NCI-H446 treated with DMSO at 0.1 percent for 48 hours (cell line): ENCODE results near the gene RAB13.

Experiments
- DNase-seq: peaks from one replicate; lab custom pipeline; 2025; lab: John Stamatoyannopoulos, UW

The RAB13 gene

DNA sequence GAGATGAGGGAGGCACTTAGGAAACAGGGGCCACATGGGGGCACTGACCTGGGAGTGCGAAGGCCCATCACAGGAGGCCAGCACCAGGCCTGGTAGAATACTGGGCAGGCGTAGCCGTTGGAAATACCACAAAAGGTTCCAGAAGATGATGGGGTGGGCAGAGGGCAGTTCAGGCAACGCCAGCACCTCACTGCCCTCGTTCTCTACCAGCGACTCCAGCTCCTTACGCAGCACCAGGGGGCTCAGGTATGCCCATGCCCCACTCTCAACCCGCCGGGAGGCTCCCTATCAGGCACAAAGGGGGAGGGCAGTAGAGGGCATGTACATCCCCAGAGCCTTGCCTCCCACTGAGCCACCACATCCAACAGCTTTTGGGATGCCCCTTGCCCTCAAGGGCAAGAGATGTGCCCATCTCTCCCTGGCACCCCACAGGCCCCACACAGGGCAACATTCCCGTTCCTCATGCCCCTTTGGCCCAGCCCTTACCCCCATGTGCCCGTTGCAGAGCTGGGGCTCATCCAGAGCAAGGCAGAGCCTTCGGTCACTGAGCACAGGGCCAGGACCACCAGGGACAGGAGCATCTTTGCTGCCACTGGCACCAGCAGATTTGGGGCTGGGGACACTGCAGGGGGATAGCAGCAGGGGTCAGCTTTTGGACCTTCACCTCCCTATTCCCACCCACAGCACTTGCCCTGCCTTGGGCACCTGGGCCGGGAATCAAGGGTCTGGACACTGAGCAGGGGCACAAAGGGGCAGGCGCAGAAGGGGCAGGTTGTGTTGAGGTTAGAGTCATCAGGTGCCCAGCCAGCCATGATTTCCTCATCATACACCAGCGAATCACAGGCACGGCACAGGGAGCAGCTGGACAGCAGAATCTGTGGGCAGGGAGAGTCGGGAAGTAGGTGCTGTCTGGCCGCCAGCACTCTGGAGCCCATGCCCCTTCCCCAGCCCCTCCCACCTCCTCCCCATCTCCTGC, 53.7 kb downstream of the RAB13 start:
- DNase-seq, result no peak
